ENCODE data around the gene FHL3. TPM values are rescaled to one million over a fixed set of nuclear protein-coding genes. Genes with fewer than 3 reads are reported as not detected.
"Not testable (repeated sequence)": the region's sequence is repeated elsewhere in the genome, so short reads cannot be mapped to it uniquely, and the experiment has no call there.

Gene FHL3
- total and polyA plus RNA-seq, 2 of the 8 experiments (the other 6 are each of a cell fraction or from before 2014, with no cell fraction given) = 14.3 to 35.6 TPM

GRCh38 chr1:37975083-37975482, 30.2 kb downstream of the FHL3 start:
- ChIA-PET CTCF (ENCODE audit: partially characterized antibody) (interaction anchor here (0.7 to 1.4 kb wide), 16 partner anchors 10 to 113 kb away, joined by 3 to 9 read pairs (median 3); no protein-coding TSS in a partner anchor), POLR2A (ENCODE audit: partially characterized antibody) (interaction anchor here (0.6 to 1.6 kb wide), 2 partner anchors 9 to 48 kb away, joined by 3 to 5 read pairs; no protein-coding TSS in a partner anchor)
- H3K4me1 ChIP-seq (replicated peaks in 1 of 4; ENCODE audit: control insufficient read depth in 3 of 4, insufficient read depth in 4 of 4, low read length in 3 of 4); H3K9ac ChIP-seq (replicated peaks in 1 of 4; ENCODE audit: extremely low read depth in 1 of 4, low read depth in 3 of 4, low read length in 3 of 4); DNase-seq (ENCODE audit: low read depth in 1 of 2, low spot score in 2 of 2); H4K91ac ChIP-seq (replicated peaks; ENCODE audit: insufficient read length, low read length); H3K14ac ChIP-seq (ENCODE audit: insufficient read length); H4K20me1 ChIP-seq (replicated peaks in 1 of 2; ENCODE audit: control insufficient read depth in 1 of 2, insufficient read depth in 2 of 2, low read length in 2 of 2); H3K9me3 ChIP-seq (ENCODE audit: insufficient read depth in 2 of 2, low read depth in 1 of 2, low read length in 1 of 2); H3K27ac ChIP-seq (ENCODE audit: low read depth, low read length); H4K5ac ChIP-seq (ENCODE audit: insufficient read length, low read depth, low read length); H3K79me1 ChIP-seq (ENCODE audit: low read depth, low read length); H2AK5ac ChIP-seq (ENCODE audit: low read depth, low read length); H3K4ac ChIP-seq (replicated peaks; ENCODE audit: insufficient read length, low read depth, low read length); H2BK15ac ChIP-seq (ENCODE audit: low read length); H3K23me2 ChIP-seq (ENCODE audit: low read depth, low read length); H2BK12ac ChIP-seq (ENCODE audit: low read depth, low read length); H3K27me3 ChIP-seq (replicated peaks in 1 of 4; ENCODE audit: control insufficient read depth in 3 of 4, extremely low read depth in 1 of 4, insufficient read depth in 3 of 4, low read length in 3 of 4); H3K79me2 ChIP-seq (ENCODE audit: control insufficient read depth in 1 of 2, insufficient read depth in 2 of 2, low read length in 2 of 2); H3K23ac ChIP-seq (ENCODE audit: insufficient read length); H3K4me3 ChIP-seq (ENCODE audit: extremely low read depth in 1 of 4, insufficient read depth in 2 of 4, low read depth in 3 of 4, low read length in 4 of 4); H4K8ac ChIP-seq (ENCODE audit: extremely low read depth, insufficient read depth, low read length); H2BK20ac ChIP-seq (ENCODE audit: low read length); H2BK120ac ChIP-seq (replicated peaks; ENCODE audit: low read depth, low read length); H3K18ac ChIP-seq (ENCODE audit: extremely low read depth, low read length); H3K56ac ChIP-seq (replicated peaks; ENCODE audit: insufficient read length, low read depth, low read length); H2AFZ ChIP-seq (ENCODE audit: low read length); H2BK5ac ChIP-seq (ENCODE audit: low read depth, low read length); H3K4me2 ChIP-seq (ENCODE audit: insufficient read depth in 1 of 2, low read depth in 2 of 2, low read length in 2 of 2): not testable (repeated sequence)
- peak; percentile 85 for TF ChIP-seq TEAD4 (IDR thresholded peaks at IDR 0.05; ENCODE audit: low read depth, low read length)
- TF ChIP-seq RAD21 (IDR thresholded peaks at IDR 0.05 in 1 of 2, conservative IDR thresholded peaks at IDR 0.05 in 1 of 2; ENCODE audit: low read depth in 2 of 2, low read length in 2 of 2) = peak; percentile 60 to 69
- TF ChIP-seq CTCF (IDR thresholded peaks at IDR 0.05; ENCODE audit: control extremely low read depth in 1 of 3, insufficient read depth in 1 of 3, low read depth in 1 of 3, low read length in 3 of 3) = peak; percentile 30 to 68 (median 60)
- peaks cover 21 to 64% (median 44%) of the 10 kb centered on the region in 4 experiments for H3K36me3 ChIP-seq (ENCODE audit: control insufficient read depth in 2 of 4, insufficient read depth in 4 of 4, low read length in 3 of 4)
- 85% methylated on average over 5 of the region's 6 CpGs; no CpG with 5 or more reads in 1 of the 2 experiments for WGBS, 2 experiments (ENCODE audit: extremely low coverage in 1 of 2, insufficient coverage in 1 of 2, insufficient read length in 1 of 2, insufficient replicate concordance in 2 of 2, low coverage in 1 of 2, low lambda C conversion rate in 2 of 2, missing lambda C conversion rate in 1 of 2)
- peak; percentile 39 for FAIRE-seq
